ENCODE data around the gene GRIN2C.

Gene GRIN2C

DNA sequence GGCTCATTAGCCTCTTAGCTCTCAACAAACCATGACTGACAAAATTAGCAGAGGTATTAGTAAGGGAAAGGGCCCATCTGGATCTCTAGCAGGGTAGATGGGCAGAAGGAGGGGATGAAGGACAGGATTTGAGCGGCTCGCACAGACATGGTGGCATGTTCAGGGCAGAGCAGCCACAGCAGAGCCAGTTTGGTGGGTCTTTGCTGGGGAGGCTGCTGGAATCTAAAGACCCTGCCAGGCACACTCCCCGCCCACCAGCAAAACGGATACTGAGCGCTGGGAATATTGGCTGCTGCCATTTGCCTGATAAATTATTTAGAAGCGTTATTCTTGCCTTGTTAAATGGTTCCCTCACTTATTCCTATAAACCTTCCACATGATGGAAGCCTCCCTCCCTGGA is 62.8 kb downstream of the GRIN2C start:
- DNase-seq (ENCODE audit: low read depth) = no peak
- no peak overlapping the region for H3K4me3 ChIP-seq (ENCODE audit: low read length)
- TF ChIP-seq, protein P1, sequence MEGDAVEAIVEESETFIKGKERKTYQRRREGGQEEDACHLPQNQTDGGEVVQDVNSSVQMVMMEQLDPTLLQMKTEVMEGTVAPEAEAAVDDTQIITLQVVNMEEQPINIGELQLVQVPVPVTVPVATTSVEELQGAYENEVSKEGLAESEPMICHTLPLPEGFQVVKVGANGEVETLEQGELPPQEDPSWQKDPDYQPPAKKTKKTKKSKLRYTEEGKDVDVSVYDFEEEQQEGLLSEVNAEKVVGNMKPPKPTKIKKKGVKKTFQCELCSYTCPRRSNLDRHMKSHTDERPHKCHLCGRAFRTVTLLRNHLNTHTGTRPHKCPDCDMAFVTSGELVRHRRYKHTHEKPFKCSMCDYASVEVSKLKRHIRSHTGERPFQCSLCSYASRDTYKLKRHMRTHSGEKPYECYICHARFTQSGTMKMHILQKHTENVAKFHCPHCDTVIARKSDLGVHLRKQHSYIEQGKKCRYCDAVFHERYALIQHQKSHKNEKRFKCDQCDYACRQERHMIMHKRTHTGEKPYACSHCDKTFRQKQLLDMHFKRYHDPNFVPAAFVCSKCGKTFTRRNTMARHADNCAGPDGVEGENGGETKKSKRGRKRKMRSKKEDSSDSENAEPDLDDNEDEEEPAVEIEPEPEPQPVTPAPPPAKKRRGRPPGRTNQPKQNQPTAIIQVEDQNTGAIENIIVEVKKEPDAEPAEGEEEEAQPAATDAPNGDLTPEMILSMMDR (conservative IDR thresholded peaks at IDR 0.05; ENCODE audit: low read depth, low read length) = no peak

DNA sequence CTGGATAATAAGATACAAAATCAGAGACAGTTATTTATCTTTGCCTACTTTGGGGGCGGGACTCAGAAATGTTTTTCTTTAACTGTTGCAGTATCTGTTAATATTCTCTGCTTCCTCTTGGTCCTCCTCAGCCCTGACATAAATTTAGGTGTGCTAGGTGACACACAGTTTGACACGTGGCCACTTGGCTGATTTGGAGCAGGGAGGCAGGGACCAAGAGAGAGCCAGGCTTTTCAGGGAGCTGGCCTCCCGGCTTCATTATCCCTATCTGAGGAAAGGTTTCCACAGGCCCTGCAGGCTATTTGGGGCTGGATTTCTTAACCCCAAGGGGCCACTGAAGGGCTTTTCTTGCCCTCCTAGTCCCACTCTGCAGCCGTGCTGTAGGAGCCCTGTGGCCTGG is 63.5 kb downstream of the GRIN2C start:
- TF ChIP-seq, protein P1 (conservative IDR thresholded peaks at IDR 0.05; ENCODE audit: low read depth, low read length) = no peak
- H3K4me3 ChIP-seq (ENCODE audit: low read length) = no peak overlapping the region
- no peak for DNase-seq (ENCODE audit: low read depth)

DNA sequence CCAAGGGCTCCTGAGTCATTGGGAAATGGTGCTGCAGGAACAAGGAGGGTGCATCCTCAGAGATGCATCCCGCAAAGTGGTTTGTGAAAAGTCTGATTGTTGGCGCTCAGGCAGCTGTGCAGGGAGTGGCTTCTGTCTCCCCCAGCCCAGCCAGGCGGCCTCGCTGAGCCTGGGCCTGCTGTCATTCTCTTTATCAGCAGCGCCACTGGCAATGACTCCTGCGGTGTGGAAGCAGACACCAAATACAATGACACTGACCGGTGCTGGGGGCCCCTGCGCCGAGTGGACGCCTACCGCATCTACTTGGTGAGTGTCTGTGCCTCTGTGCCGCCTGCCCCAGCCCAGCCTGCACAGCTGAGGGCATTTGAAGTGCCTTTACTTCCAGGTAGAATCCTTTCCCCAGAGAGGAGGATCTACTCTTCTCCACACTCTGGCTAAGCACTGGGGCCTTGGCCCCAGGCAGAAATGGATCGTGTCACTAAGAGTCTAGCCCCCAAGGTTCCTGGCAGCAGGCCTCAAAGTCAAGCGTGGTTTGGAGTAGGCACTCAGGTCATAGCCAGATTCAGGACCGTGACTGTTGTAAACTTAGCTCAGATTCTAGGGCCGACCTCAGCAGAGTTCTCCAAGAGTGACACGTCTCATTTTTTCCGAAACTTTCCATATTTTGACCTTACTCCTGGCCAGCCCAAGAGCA is 64.2 kb downstream of the GRIN2C start:
- TF ChIP-seq, protein P1 (conservative IDR thresholded peaks at IDR 0.05; ENCODE audit: low read depth, low read length) = no peak
- DNase-seq (ENCODE audit: low read depth) = no peak
- no peak overlapping the region for H3K4me3 ChIP-seq (ENCODE audit: low read length)

DNA sequence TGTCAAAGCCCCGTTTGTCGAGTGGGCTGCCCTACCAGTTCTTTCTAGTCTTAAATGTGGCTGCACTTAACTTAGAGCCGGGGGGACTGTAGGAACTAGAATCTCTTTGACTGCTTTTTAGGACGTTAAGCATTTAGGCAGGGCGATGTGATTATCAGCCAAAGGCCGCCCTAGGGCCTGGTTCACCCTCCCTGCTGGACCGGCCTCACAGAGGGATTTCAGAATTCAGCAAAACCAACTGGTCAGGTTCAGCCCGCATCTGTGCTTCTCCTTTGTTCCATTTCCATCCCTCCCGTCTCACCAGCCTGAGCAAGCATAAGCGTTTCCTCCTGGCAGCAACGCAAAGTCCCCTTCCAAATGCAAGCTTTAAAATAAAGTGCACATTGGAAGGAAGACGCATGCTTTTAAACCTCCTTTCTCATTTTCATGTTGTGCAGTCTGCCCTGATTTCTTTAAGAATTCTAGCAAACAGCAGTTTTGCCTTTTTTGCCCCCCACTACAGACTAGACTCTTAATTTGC is 67.0 kb downstream of the GRIN2C start:
- no peak overlapping the region for H3K4me3 ChIP-seq (ENCODE audit: low read length)
- DNase-seq (ENCODE audit: low read depth) = no peak
- TF ChIP-seq, protein P1 (conservative IDR thresholded peaks at IDR 0.05; ENCODE audit: low read depth, low read length) = no peak

Measured in retinal pigment epithelial cell (primary cell).